GM12874 (cell line): ENCODE measurements around the gene SCP2.

Source experiments
- TF ChIP-seq, protein P1 (sequence below): IDR thresholded peaks from 2 replicates; pipeline ENCODE4 v1.5.1; 2011; ENCODE audit warnings: low read depth, mild to moderate bottlenecking, control low read depth, low read length, moderate library complexity; ENCODE audit not compliant: insufficient read depth

SCP2 gene

DNA sequence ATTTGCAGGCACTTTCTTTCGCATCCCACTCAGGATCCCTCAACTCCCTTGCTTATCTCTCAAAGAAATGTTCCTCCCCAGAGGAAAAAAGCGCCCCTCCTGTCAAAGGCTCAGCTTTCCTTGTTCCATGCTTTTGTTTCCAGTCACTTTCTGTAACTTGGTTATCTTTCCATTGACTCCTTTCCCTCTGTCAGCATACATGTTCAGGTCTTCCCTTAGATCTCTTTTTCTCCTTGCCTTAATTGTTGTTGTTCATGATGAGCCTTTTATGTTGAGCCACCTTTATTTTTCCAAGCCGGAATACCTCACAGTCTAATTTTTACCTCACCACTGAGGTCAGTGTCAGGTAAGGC, 88.4 kb downstream of the SCP2 start:
- TF ChIP-seq, protein P1, sequence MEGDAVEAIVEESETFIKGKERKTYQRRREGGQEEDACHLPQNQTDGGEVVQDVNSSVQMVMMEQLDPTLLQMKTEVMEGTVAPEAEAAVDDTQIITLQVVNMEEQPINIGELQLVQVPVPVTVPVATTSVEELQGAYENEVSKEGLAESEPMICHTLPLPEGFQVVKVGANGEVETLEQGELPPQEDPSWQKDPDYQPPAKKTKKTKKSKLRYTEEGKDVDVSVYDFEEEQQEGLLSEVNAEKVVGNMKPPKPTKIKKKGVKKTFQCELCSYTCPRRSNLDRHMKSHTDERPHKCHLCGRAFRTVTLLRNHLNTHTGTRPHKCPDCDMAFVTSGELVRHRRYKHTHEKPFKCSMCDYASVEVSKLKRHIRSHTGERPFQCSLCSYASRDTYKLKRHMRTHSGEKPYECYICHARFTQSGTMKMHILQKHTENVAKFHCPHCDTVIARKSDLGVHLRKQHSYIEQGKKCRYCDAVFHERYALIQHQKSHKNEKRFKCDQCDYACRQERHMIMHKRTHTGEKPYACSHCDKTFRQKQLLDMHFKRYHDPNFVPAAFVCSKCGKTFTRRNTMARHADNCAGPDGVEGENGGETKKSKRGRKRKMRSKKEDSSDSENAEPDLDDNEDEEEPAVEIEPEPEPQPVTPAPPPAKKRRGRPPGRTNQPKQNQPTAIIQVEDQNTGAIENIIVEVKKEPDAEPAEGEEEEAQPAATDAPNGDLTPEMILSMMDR: no peak

DNA sequence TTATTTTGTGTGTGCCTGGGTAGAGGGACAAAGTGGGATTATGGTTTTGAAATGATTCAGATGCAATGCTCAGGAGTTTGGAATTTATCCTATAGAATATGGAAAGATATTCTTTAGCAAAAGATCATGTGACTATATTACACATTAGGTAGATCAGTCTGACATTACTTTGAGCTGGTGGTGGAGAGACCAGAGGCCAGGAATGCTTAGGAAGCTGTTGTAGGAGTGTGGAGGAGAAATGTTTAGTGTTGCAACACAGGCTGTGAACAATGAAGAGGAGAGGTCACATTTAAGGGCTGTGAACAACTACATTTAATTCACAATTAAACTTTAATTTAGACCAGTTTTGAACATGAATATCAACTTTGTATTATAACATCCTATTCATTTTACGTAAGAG, 89.6 kb downstream of the SCP2 start:
- TF ChIP-seq, protein P1: no peak

DNA sequence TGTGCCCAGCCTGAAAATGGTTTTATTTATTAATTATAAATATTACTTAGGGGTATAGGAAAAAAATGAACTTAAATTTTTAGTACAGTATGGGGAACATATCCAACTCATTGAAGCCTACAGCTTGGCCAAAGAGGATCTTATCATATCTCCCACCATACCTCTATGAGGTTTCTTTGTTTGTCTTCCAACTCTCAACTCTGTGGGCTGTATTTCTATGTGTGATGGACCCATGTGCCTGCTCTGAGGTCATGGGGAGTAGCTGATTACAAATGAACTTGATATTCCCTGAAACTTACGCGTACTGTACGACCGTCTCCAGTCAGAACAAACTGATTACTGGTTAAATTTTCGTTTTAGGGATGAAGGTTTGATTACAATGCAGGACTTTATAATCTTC, 93.5 kb downstream of the SCP2 start:
- TF ChIP-seq, protein P1: no peak

DNA sequence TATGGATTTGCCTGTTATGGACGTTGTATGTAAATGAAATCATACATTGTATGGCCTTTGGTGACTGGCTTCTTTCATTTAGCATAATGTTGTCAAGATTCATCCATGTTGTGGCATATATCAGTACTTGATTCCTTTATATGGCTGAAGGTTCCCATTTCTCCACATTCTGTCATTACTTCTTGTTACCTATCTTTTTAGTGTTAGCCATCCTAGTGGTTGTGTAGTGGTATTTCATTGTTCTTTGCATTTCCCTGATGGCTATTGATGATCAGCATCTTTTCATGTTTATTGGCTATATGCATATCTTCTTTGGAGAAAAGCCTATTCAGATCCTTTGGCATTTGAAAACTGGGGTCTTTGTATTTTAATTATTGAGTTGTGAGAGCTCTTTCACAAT, 95.1 kb downstream of the SCP2 start:
- TF ChIP-seq, protein P1: no peak

DNA sequence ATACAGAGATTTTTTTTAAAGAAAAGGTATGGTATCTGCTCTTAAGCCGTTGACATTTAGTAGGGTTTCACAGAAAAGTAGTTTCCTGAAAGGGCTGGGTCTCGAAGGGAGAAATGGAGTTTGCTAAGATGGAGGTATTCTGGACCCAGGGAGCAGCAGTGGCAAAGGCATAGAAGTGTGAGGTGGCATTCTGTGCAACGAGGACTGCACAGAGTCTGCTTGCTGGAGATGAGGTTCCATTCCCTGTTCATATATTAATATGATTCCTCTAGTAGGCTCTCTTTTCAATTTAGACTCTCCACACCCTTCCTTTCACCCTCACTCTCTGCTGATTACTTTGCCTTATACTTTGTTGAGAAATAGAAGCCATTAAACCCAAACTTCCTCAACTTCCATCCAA, 96.5 kb downstream of the SCP2 start:
- TF ChIP-seq, protein P1: no peak

DNA sequence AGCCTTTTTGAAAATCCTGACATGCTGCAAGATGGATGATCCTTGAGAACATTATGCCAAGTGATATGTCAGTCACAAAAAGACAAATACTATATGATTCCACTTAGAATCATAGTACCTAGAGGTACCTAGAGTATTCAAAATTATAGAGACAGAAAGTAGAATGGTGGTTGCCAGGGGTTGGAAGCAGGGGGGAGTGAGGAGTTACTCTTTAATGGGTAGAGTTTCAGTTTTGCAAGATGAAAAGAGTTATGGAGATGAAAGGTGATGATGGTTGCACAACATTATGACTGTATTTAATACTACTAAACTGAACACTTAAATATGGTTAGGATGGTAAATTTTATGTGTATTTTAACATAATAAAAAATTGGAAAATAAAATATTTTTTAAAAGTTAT, 97.0 kb downstream of the SCP2 start:
- TF ChIP-seq, protein P1: no peak

DNA sequence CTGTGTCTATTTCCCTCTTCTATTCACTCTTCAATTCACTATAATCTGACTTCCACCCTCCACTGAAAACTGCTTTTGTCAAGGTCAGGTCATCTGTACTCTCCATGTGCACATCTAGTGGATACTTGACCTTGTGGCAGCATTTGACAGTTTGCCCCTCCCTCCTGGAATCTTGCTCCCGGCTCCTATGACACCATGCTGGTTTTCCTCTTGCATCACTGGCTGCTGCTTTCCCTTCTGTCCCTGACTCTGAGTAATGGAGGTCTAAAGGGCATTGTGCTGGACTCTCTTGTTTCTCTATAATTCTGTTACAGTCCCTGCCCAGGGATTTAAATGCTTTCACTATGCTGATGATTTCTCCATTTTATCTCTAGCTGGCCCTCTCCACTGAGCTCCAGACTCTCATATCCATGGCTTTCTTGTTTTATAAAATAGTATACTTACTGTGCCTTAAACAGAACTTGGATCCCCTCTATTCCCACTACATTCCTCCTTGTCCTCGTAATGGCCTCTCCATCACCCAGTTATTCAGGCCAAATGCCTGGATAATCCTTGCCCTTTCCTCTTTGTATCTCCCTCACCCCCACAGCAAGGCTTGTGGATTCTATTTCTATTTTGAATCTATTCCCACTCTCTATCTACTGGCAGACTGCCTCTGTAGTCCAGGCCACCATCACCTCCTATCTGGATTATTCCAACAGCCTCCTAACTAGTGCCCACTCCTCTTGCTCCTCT, 98.1 kb downstream of the SCP2 start:
- TF ChIP-seq, protein P1: no peak
